SK-N-SH (cell line): Measurements from ENCODE around the gene ZC3H8.

Source experiments
- ELF1 ChIP-seq: IDR thresholded peaks from 2 replicates; pipeline ENCODE4 v1.4.0; 2012
- EP300 ChIP-seq, 2 experiments: IDR thresholded peaks; 2 replicates each; pipeline versions ENCODE4 v1.4.0 to v1.6.1; 2012; ENCODE audit warnings: borderline replicate concordance in 1 of 2, low read depth in 1 of 2, low read length in 1 of 2
- FOXJ3 ChIP-seq: sonication (generic); formaldehyde crosslinking; IDR thresholded peaks from 2 replicates; pipeline ENCODE4 v1.5.1; 2020; ENCODE audit warnings: mild to moderate bottlenecking, missing genetic modification reagents
- FOXM1 ChIP-seq: IDR thresholded peaks from 2 replicates; pipeline ENCODE4 v1.4.0; 2012; ENCODE audit warnings: low read depth, mild to moderate bottlenecking
- POLR2AphosphoS5 ChIP-seq: IDR thresholded peaks from 2 replicates; pipeline ENCODE4 v1.6.1; 2012; ENCODE audit warnings: low read depth, low read length
- RFX5 ChIP-seq: IDR thresholded peaks from 2 replicates; pipeline ENCODE4 v1.6.1; 2012; ENCODE audit warnings: mild to moderate bottlenecking, improper control_type of control experiment, low read length
- SIN3A ChIP-seq: IDR thresholded peaks from 2 replicates; pipeline ENCODE4 v1.6.1; 2012; ENCODE audit warnings: low read depth, mild to moderate bottlenecking, low read length, moderate library complexity, borderline replicate concordance
- TEAD4 ChIP-seq: IDR thresholded peaks from 2 replicates; pipeline ENCODE4 v1.4.0; 2012; ENCODE audit warnings: mild to moderate bottlenecking, borderline replicate concordance; ENCODE audit not compliant: insufficient read depth
- TF ChIP-seq, protein P1 (sequence below): IDR thresholded peaks from 2 replicates; pipeline ENCODE4 v1.6.1; 2012; ENCODE audit warnings: mild to moderate bottlenecking, low read depth, low read length, moderate library complexity
- TF ChIP-seq, protein P2 (sequence below): fragments of 200-600 bp; sonication (generic); IDR thresholded peaks from 2 replicates; pipeline ENCODE4 v1.6.1; 2017; ENCODE audit warnings: antibody characterized with exemption, mild to moderate bottlenecking, moderate library complexity
- TF ChIP-seq, protein P3 (sequence below): IDR thresholded peaks from 2 replicates; pipeline ENCODE4 v1.4.0; 2012; ENCODE audit warnings: low read depth, borderline replicate concordance

DNA sequence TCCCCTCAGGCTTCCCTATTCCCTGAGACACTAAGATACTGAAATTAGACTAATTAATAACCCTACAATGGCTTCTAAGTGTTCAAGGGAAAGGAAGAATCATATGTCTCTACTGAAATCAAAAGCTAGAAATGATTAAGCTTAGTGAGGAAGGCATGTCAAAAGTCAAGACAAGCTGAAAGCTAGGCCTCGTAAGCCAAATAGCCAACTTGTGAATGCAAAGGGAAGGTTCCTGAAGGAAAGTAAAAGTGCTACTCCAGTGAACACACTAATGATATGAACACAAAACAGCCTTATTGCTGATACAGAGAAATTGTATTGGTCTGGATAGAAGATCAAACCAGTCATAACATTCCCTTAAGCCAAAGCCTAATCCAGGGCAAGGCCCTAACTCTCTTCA, 10.0 kb downstream of the ZC3H8 start:
- no peak for TF ChIP-seq RFX5
- TF ChIP-seq TEAD4: no peak
- TF ChIP-seq, protein P1, sequence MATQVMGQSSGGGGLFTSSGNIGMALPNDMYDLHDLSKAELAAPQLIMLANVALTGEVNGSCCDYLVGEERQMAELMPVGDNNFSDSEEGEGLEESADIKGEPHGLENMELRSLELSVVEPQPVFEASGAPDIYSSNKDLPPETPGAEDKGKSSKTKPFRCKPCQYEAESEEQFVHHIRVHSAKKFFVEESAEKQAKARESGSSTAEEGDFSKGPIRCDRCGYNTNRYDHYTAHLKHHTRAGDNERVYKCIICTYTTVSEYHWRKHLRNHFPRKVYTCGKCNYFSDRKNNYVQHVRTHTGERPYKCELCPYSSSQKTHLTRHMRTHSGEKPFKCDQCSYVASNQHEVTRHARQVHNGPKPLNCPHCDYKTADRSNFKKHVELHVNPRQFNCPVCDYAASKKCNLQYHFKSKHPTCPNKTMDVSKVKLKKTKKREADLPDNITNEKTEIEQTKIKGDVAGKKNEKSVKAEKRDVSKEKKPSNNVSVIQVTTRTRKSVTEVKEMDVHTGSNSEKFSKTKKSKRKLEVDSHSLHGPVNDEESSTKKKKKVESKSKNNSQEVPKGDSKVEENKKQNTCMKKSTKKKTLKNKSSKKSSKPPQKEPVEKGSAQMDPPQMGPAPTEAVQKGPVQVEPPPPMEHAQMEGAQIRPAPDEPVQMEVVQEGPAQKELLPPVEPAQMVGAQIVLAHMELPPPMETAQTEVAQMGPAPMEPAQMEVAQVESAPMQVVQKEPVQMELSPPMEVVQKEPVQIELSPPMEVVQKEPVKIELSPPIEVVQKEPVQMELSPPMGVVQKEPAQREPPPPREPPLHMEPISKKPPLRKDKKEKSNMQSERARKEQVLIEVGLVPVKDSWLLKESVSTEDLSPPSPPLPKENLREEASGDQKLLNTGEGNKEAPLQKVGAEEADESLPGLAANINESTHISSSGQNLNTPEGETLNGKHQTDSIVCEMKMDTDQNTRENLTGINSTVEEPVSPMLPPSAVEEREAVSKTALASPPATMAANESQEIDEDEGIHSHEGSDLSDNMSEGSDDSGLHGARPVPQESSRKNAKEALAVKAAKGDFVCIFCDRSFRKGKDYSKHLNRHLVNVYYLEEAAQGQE: no peak
- TF ChIP-seq, protein P2, sequence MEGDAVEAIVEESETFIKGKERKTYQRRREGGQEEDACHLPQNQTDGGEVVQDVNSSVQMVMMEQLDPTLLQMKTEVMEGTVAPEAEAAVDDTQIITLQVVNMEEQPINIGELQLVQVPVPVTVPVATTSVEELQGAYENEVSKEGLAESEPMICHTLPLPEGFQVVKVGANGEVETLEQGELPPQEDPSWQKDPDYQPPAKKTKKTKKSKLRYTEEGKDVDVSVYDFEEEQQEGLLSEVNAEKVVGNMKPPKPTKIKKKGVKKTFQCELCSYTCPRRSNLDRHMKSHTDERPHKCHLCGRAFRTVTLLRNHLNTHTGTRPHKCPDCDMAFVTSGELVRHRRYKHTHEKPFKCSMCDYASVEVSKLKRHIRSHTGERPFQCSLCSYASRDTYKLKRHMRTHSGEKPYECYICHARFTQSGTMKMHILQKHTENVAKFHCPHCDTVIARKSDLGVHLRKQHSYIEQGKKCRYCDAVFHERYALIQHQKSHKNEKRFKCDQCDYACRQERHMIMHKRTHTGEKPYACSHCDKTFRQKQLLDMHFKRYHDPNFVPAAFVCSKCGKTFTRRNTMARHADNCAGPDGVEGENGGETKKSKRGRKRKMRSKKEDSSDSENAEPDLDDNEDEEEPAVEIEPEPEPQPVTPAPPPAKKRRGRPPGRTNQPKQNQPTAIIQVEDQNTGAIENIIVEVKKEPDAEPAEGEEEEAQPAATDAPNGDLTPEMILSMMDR: no peak
- TF ChIP-seq ELF1: no peak
- no peak for TF ChIP-seq FOXM1
- no peak for TF ChIP-seq POLR2AphosphoS5
- no peak for TF ChIP-seq FOXJ3
- no peak for TF ChIP-seq SIN3A
- TF ChIP-seq, protein P3, sequence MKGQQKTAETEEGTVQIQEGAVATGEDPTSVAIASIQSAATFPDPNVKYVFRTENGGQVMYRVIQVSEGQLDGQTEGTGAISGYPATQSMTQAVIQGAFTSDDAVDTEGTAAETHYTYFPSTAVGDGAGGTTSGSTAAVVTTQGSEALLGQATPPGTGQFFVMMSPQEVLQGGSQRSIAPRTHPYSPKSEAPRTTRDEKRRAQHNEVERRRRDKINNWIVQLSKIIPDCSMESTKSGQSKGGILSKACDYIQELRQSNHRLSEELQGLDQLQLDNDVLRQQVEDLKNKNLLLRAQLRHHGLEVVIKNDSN: no peak
- TF ChIP-seq EP300 (IDR thresholded peaks at IDR 0.05; ENCODE audit: borderline replicate concordance in 1 of 2, low read depth in 1 of 2, low read length in 1 of 2): no peak
